Breast epithelium (tissue), 3 donors: ENCODE data around the gene GPR52.

Experiments used
- CTCF ChIP-seq, 3 donors: fragments of 450-650 bp; IDR thresholded peaks; one replicate each; pipeline ENCODE4 v1.5.1; 2016 to 2017; ENCODE audit warnings: antibody characterized with exemption in 3 of 3, mild to moderate bottlenecking in 3 of 3, moderate library complexity in 3 of 3
- POLR2A ChIP-seq: fragments of 450-650 bp; IDR thresholded peaks from one replicate; pipeline ENCODE4 v1.6.1; 2016; ENCODE audit warnings: antibody characterized with exemption, mild to moderate bottlenecking, moderate library complexity

- TF ChIP-seq POLR2A = no peak
- no peak for TF ChIP-seq CTCF (IDR thresholded peaks at IDR 0.05)
These were observed 42.5 kb upstream of the GPR52 start for GRCh38 chr1:174405219-174405618.
